Endothelial cell of umbilical vein (primary cell): ENCODE data around the gene PDLIM4. TPM values are rescaled to one million over a fixed set of nuclear protein-coding genes. Genes with fewer than 3 reads are reported as not detected.

Source experiments
- BruUV-seq: library from RNA; stranded (reverse); fragments of 400-500 nt; replicated peaks from 2 replicates; lab custom pipeline; 2021; lab: Mats Ljungman, UMichigan
- CTCF ChIA-PET: fragments of 300-600, 350-600 bp; sonication (Branson Sonifier 250); formaldehyde crosslinking; loops from one replicate; lab custom pipeline; 2021; ENCODE audit warnings: antibody characterized with exemption, inconsistent platforms; lab: Charles Lee
- POLR2A ChIA-PET: fragments of 300-600, 350-600 bp; sonication (Branson Sonifier 250); formaldehyde crosslinking; loops from one replicate; lab custom pipeline; 2021; ENCODE audit warnings: antibody characterized with exemption, inconsistent platforms; lab: Charles Lee
- DNase-seq: peaks from one replicate; pipeline ENCODE4 v3.0.0-alpha.2; 2011; ENCODE audit warnings: low read depth, low spot score
- FAIRE-seq: peaks from 2 replicates; lab custom pipeline; 2011; peaks lifted over from hg19 to GRCh38; lab: Jason Lieb, UNC
- H2AFZ ChIP-seq: 2 replicates; pipeline ENCODE4 v1.6.0; 2012; ENCODE audit warnings: low read depth, low read length, control low read depth, inconsistent platforms
- H3K27ac ChIP-seq: 2 replicates; pipeline ENCODE4 v1.5.1; 2011; ENCODE audit warnings: low read depth, mild to moderate bottlenecking, control low read depth, low read length, moderate library complexity; ENCODE audit not compliant: insufficient read depth
- H3K27me3 ChIP-seq, 2 experiments: 2 replicates each; pipeline versions ENCODE4 v1.6.0 to v1.6.1; 2011; ENCODE audit warnings: low read length in 2 of 2, mixed read lengths in 1 of 2; ENCODE audit not compliant: control insufficient read depth in 2 of 2, insufficient read depth in 2 of 2
- H3K36me3 ChIP-seq, 2 experiments: 2 replicates in 1 of 2; 3 replicates in 1 of 2; pipeline ENCODE4 v1.5.1; 2011; ENCODE audit warnings: low read length in 2 of 2, mild to moderate bottlenecking in 1 of 2, moderate library complexity in 1 of 2; ENCODE audit not compliant: control insufficient read depth in 2 of 2, insufficient read depth in 2 of 2; ENCODE audit errors: extremely low read depth in 1 of 2
- H3K4me1 ChIP-seq: 3 replicates; pipeline ENCODE4 v1.5.1; 2011; ENCODE audit warnings: mild to moderate bottlenecking, low read length; ENCODE audit not compliant: control insufficient read depth, insufficient read depth; ENCODE audit errors: extremely low read depth
- H3K4me2 ChIP-seq: 2 replicates; pipeline ENCODE4 v1.6.1; 2011; ENCODE audit warnings: low read length, control low read depth, mixed read lengths; ENCODE audit not compliant: insufficient read depth
- H3K4me3 ChIP-seq, 3 experiments: fragments of 200-600 bp in 1 of 3; sonication (generic), shearing (Covaris generic) in 1 of 3; replicated peaks in 1 of 3; 2 replicates each; pipeline ENCODE4 v1.5.1; 2011 to 2016; ENCODE audit warnings: control low read depth in 3 of 3, low read length in 3 of 3, mild to moderate bottlenecking in 2 of 3, inconsistent platforms in 1 of 3, low read depth in 1 of 3, moderate library complexity in 1 of 3; ENCODE audit not compliant: insufficient read depth in 1 of 3
- H3K79me2 ChIP-seq: 2 replicates; pipeline ENCODE4 v1.6.0; 2012; ENCODE audit warnings: low read length, inconsistent platforms; ENCODE audit not compliant: control insufficient read depth, insufficient read depth
- H3K9ac ChIP-seq: replicated peaks from 2 replicates; pipeline ENCODE3; 2011; ENCODE audit warnings: low read length, control low read depth; ENCODE audit not compliant: insufficient read depth; ENCODE audit errors: extremely low read depth
- H3K9me1 ChIP-seq: replicated peaks from 3 replicates; pipeline ENCODE4 v1.6.0; 2011; ENCODE audit warnings: mild to moderate bottlenecking, low read length; ENCODE audit not compliant: control insufficient read depth, insufficient read depth; ENCODE audit errors: extremely low read depth
- H3K9me3 ChIP-seq: replicated peaks from 2 replicates; pipeline ENCODE4 v1.5.1; 2012; ENCODE audit warnings: low read length, inconsistent platforms; ENCODE audit not compliant: control insufficient read depth, insufficient read depth
- H4K20me1 ChIP-seq: replicated peaks from 2 replicates; pipeline ENCODE3; 2011; ENCODE audit warnings: mild to moderate bottlenecking, low read length; ENCODE audit not compliant: control insufficient read depth, insufficient read depth; ENCODE audit errors: extremely low read depth
- JUN ChIP-seq: IDR thresholded peaks from 2 replicates; pipeline ENCODE4 v1.6.1; 2011; ENCODE audit warnings: borderline replicate concordance, low read depth; ENCODE audit not compliant: insufficient read length, insufficient read depth
- POLR2A ChIP-seq: IDR thresholded peaks from 2 replicates; pipeline ENCODE4 v1.6.1; 2012; ENCODE audit warnings: low read depth, mild to moderate bottlenecking, control low read depth, low read length
- dilution Hi-C: fragments of 300-500 bp; cut with MboI; formaldehyde crosslinking; loops from one replicate; pipeline ENCODE4 v1.15.0; 2019; ENCODE audit warnings: low sequenced_read_pairs; ENCODE audit not compliant: extremely low pct_ligation_motif_present
- intact Hi-C: fragments of 100-400 bp; cut with micrococcal nuclease; formaldehyde crosslinking; loops from one replicate; pipeline ENCODE4 v1.10.0; 2022
- polyA plus RNA-seq, 4 experiments: library from polyadenylated mRNA; depleted of rRNA in 3 of 4; stranded (reverse) in 3 of 4; unstranded in 1 of 4; fragments of >200 nt; gene quantifications; 2 replicates each; pipeline versions ENCODE4 v1.2.1 to v1.2.3, GENCODE V29; 2011 to 2012; ENCODE audit warnings: missing spikeins in 1 of 4
- total RNA-seq: library from RNA; stranded (reverse); gene quantifications from 2 replicates; pipeline ENCODE4 v1.2.3, GENCODE V29; 2021
- TF ChIP-seq, protein P1 (sequence below), 2 donors: IDR thresholded peaks; 1 replicate in 1 of 2; 2 replicates in 1 of 2; pipeline ENCODE4 v1.5.1; 2011; ENCODE audit warnings: low read length in 2 of 2, mild to moderate bottlenecking in 2 of 2, moderate library complexity in 2 of 2, control low read depth in 1 of 2, inconsistent platforms in 1 of 2, low read depth in 1 of 2; ENCODE audit not compliant: insufficient read depth in 1 of 2; ENCODE audit errors: extremely low read depth in 1 of 2

PDLIM4 gene
- total and polyA plus RNA-seq, 2 donors (not counting 3 experiments of a cell fraction or from before 2014, with no cell fraction given), result 65.7 to 112 TPM

DNA sequence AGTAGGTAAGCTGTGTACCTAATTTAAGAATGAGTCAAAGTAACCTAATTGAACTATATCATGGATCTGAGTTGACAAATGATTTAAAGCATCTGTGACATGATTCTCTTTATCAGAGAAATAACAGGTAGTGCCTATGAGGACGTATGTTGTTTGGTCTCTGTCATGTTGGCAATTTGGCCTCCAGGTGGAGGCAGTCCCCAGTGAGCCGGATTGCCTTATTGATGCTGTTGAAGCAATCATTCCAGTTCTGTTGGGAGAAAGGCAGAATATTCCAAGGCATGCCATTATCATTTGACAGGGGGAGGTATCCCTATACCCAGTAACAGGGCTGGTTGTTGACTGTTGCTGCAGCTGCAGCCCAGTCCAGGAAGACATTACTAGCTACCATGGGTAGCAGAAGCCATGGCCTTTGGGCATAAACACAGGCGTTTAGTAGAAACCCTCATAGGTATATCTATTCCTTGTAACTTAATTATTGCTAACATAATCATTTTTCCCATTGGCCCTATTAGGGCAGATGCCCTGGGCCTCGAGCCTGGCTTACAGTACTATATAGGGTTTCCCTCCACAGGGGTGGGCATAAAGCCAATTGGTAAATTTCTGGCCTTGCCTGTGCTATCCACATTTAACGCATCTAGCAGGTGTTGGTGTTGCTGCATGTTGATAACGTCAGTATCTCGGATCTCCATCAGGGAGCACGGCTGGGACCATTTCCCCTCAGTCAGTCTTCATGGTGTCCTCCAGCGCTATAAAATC, 24.5 kb downstream of the PDLIM4 start:
- Histone ChIP-seq H4K20me1 (no peaks in the 10 kb centered on the region), H3K27me3 (peaks cover 0 to 2% of the 10 kb centered on the region in 2 experiments), H3K9me1 (no peaks in the 10 kb centered on the region), H3K79me2 (no peaks in the 10 kb centered on the region), H3K9me3 (no peaks in the 10 kb centered on the region), H3K4me2 (no peak overlapping the region), H3K9ac (no peak overlapping the region), H3K27ac (no peak overlapping the region), H3K4me1 (no peaks in the 10 kb centered on the region), H3K36me3 (no peaks in the 10 kb centered on the region), H3K4me3 (no peak overlapping the region), H2AFZ (no peak overlapping the region)
- intact Hi-C loops, result no loop called here
- ChIA-PET CTCF (interaction anchor here (1.0 to 2.7 kb wide), 6 partner anchors 9 to 87 kb away, joined by 3 to 21 read pairs (median 4); partner anchors contain the start of genes SLC22A4 and SLC22A5), POLR2A (interaction anchor here (1.2 kb wide), 1 partner anchor 12 kb away, joined by 5 read pairs; the partner anchor contains the start of gene SLC22A4)
- TF ChIP-seq, protein P1, sequence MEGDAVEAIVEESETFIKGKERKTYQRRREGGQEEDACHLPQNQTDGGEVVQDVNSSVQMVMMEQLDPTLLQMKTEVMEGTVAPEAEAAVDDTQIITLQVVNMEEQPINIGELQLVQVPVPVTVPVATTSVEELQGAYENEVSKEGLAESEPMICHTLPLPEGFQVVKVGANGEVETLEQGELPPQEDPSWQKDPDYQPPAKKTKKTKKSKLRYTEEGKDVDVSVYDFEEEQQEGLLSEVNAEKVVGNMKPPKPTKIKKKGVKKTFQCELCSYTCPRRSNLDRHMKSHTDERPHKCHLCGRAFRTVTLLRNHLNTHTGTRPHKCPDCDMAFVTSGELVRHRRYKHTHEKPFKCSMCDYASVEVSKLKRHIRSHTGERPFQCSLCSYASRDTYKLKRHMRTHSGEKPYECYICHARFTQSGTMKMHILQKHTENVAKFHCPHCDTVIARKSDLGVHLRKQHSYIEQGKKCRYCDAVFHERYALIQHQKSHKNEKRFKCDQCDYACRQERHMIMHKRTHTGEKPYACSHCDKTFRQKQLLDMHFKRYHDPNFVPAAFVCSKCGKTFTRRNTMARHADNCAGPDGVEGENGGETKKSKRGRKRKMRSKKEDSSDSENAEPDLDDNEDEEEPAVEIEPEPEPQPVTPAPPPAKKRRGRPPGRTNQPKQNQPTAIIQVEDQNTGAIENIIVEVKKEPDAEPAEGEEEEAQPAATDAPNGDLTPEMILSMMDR (IDR thresholded peaks at IDR 0.05; ENCODE audit: extremely low read depth in 1 of 2, insufficient read depth in 1 of 2, low read depth in 1 of 2, low read length in 2 of 2), result no peak
- TF ChIP-seq JUN (no peak), POLR2A (no peak)
- BruUV-seq, result no TSS peak
- dilution Hi-C loops, result no loop called here
- DNase-seq, result no peak
- no peak for FAIRE-seq
